Stomach (tissue), 4 donors: ENCODE measurements around the gene CCT3.

Experiments
- CTCF ChIP-seq, 7 experiments: fragments of 450-650 bp in 4 of 7; fragments of 200-600 bp in 3 of 7; sonication (generic) in 3 of 7; IDR thresholded peaks; one replicate each; pipeline ENCODE4 v1.5.1; 2016 to 2019; ENCODE audit warnings: antibody characterized with exemption in 7 of 7, control low read depth in 2 of 7, mild to moderate bottlenecking in 1 of 7
- POLR2A ChIP-seq, 4 donors: fragments of 450-650 bp; IDR thresholded peaks; one replicate each; pipeline ENCODE4 v1.6.1; 2016; ENCODE audit warnings: antibody characterized with exemption in 4 of 4, control low read depth in 2 of 4, mild to moderate bottlenecking in 1 of 4, moderate library complexity in 1 of 4
- POLR2AphosphoS5 ChIP-seq, 3 donors: sonication (generic); formaldehyde crosslinking; IDR thresholded peaks; one replicate each; pipeline ENCODE4 v1.6.1; 2016; ENCODE audit warnings: antibody characterized with exemption in 3 of 3

- TF ChIP-seq POLR2AphosphoS5 (IDR thresholded peaks at IDR 0.05) (no peak), POLR2A (IDR thresholded peaks at IDR 0.05) (no peak), CTCF (IDR thresholded peaks at IDR 0.05) (no peak)
Observed at GRCh38 chr1:156359973-156360372, 21.9 kb upstream of the CCT3 start.
